Measurements from ENCODE around the gene APOBEC2.

DNA sequence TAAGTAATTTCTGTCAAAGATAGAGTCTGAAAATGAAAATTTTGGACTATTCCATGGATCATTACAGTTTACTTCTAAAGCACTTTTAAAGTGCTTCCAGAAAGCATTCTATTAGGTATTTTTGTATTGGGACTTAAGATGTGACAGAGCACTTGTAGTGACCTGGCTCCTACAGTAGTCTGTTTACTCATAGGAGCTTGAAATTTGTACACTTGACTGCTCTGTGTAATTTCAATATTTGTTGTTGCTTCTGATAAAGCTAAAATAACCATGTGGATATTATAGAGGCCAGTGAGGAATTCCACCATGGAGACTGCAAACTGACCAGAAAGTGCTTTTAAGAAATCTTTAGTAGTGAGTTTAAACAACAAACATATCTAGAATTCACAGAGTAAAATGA is 30.1 kb downstream of the APOBEC2 start:
- TF ChIP-seq, protein P1, sequence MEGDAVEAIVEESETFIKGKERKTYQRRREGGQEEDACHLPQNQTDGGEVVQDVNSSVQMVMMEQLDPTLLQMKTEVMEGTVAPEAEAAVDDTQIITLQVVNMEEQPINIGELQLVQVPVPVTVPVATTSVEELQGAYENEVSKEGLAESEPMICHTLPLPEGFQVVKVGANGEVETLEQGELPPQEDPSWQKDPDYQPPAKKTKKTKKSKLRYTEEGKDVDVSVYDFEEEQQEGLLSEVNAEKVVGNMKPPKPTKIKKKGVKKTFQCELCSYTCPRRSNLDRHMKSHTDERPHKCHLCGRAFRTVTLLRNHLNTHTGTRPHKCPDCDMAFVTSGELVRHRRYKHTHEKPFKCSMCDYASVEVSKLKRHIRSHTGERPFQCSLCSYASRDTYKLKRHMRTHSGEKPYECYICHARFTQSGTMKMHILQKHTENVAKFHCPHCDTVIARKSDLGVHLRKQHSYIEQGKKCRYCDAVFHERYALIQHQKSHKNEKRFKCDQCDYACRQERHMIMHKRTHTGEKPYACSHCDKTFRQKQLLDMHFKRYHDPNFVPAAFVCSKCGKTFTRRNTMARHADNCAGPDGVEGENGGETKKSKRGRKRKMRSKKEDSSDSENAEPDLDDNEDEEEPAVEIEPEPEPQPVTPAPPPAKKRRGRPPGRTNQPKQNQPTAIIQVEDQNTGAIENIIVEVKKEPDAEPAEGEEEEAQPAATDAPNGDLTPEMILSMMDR (IDR thresholded peaks at IDR 0.05) = no peak
- TF ChIP-seq POLR2A (IDR thresholded peaks at IDR 0.05) = no peak
- no peak for TF ChIP-seq POLR2AphosphoS5 (IDR thresholded peaks at IDR 0.05)

Measured in suprapubic skin (tissue), 4 donors.